ENCODE results near the gene OR6V1. TPM values are rescaled to one million over a fixed set of nuclear protein-coding genes. Genes with fewer than 3 reads are reported as not detected.

Gene OR6V1
- total RNA-seq, 1 donor from 2014 or later = not detected

DNA sequence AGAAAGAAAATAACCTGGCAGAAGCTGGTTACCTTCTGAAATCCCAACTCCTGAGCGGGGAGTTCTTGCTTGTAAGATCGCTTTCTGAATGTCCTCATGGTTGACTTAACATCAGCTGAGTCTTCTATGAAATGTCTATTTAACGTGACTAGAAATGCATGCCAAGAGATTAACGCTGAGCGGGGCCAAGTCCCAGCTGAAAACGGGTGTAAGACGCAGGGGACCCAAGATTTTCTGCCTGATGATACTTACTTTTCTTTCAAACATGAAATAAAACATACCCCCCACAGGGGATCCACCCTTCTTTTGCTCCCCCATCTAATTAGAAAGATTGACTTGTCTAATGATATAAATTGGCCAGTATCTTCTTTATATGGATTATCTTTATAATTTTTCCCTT lies 40.1 kb upstream of the OR6V1 start:
- no peak for TF ChIP-seq CTCF (IDR thresholded peaks at IDR 0.05; ENCODE audit: insufficient read depth, low read length, poor library complexity, severe bottlenecking)
- H3K36me3 ChIP-seq (ENCODE audit: control insufficient read depth, insufficient read depth, low read length) = no peaks in the 10 kb centered on the region

DNA sequence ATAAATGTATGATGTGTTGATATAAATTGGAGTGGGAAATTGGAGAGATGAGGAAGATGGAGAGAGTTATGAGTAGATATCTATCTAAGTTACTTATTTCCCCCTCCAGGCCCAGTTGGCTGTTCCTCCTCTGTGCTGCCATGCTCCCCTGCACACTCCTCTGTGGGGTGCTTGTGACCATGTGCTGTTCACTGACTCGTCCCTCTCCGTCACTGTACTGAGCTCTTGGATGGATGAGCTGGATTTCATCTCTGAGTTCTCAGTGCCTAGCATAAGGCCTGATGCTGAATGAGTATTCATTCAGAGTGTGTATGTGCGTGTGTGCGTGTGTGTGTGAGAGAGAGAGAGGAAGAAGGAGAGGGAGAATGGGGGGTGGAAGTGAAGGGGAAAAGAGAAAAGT lies 39.7 kb upstream of the OR6V1 start:
- H3K36me3 ChIP-seq (ENCODE audit: control insufficient read depth, insufficient read depth, low read length) = no peaks in the 10 kb centered on the region
- no peak for DNase-seq (ENCODE audit: low read depth)
- peaks cover 2% of the 10 kb centered on the region for H3K27me3 ChIP-seq (ENCODE audit: control insufficient read depth, insufficient read depth, low read length)
- no peak overlapping the region for H3K4me3 ChIP-seq (ENCODE audit: low read depth, low read length)
- no peak for TF ChIP-seq CTCF (IDR thresholded peaks at IDR 0.05; ENCODE audit: insufficient read depth, low read length, poor library complexity, severe bottlenecking)

More for the DNA sequence above, 40.1 kb upstream of the OR6V1 start:
- Histone ChIP-seq H3K27me3 (ENCODE audit: control insufficient read depth, insufficient read depth, low read length) (peaks cover 2% of the 10 kb centered on the region), H3K4me3 (ENCODE audit: low read depth, low read length) (no peak overlapping the region)
- no peak for DNase-seq (ENCODE audit: low read depth)

DNA sequence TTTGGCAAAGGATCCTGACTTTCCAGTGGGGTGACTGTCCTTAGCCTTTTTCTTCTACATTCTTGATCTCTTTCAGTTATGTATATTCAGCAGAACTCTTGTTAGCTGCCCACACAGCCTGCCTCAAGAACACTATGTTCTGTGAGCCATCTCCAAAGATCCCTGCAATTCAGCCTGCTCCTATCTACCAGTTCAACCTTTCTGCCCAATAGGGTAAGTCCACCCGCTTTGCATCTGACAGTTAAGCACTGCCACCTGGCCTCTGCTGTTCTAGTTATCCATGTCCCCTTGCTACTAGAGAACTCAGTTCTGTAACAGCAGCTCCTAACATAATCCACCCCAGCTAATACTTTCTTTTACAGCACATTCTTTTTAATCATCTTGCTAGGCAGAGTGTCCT lies 38.7 kb upstream of the OR6V1 start:
- Histone ChIP-seq H3K27me3 (ENCODE audit: control insufficient read depth, insufficient read depth, low read length) (no peaks in the 10 kb centered on the region), H3K4me3 (ENCODE audit: low read depth, low read length) (no peak overlapping the region), H3K36me3 (ENCODE audit: control insufficient read depth, insufficient read depth, low read length) (no peaks in the 10 kb centered on the region)
- no peak for DNase-seq (ENCODE audit: low read depth)
- TF ChIP-seq CTCF (IDR thresholded peaks at IDR 0.05; ENCODE audit: insufficient read depth, low read length, poor library complexity, severe bottlenecking) = no peak

DNA sequence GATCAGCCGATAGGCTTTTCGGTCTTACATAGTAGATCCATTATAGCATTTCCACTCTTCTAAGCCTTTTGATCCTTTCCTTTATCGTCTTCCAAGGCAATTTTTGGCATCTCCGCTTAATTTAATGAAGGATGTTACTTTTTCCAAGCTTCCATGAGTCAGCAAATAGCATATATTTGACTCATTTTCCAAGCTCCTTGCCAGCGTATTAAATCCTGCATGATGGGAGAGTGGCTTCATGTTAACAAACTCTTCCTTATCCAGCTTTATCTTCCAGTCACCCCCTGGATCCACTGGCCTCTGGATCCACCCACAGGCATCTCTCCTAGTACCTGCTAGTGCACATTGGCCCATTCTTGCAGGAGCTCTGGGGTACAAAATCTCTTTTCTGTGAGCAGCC lies 38.2 kb upstream of the OR6V1 start:
- Histone ChIP-seq H3K36me3 (ENCODE audit: control insufficient read depth, insufficient read depth, low read length) (no peaks in the 10 kb centered on the region), H3K4me3 (ENCODE audit: low read depth, low read length) (no peak overlapping the region), H3K27me3 (ENCODE audit: control insufficient read depth, insufficient read depth, low read length) (no peaks in the 10 kb centered on the region)
- no peak for DNase-seq (ENCODE audit: low read depth)
- TF ChIP-seq CTCF (IDR thresholded peaks at IDR 0.05; ENCODE audit: insufficient read depth, low read length, poor library complexity, severe bottlenecking) = no peak

- H3K27me3 ChIP-seq (ENCODE audit: control insufficient read depth, insufficient read depth, low read length) = no peaks in the 10 kb centered on the region
- no peaks in the 10 kb centered on the region for H3K36me3 ChIP-seq (ENCODE audit: control insufficient read depth, insufficient read depth, low read length)
- DNase-seq (ENCODE audit: low read depth) = no peak
- TF ChIP-seq CTCF (IDR thresholded peaks at IDR 0.05; ENCODE audit: insufficient read depth, low read length, poor library complexity, severe bottlenecking) = no peak
- H3K4me3 ChIP-seq (ENCODE audit: low read depth, low read length) = no peak overlapping the region
Measured at GRCh38 chr7:143015084-143015483, 37.1 kb upstream of the OR6V1 start.

DNA sequence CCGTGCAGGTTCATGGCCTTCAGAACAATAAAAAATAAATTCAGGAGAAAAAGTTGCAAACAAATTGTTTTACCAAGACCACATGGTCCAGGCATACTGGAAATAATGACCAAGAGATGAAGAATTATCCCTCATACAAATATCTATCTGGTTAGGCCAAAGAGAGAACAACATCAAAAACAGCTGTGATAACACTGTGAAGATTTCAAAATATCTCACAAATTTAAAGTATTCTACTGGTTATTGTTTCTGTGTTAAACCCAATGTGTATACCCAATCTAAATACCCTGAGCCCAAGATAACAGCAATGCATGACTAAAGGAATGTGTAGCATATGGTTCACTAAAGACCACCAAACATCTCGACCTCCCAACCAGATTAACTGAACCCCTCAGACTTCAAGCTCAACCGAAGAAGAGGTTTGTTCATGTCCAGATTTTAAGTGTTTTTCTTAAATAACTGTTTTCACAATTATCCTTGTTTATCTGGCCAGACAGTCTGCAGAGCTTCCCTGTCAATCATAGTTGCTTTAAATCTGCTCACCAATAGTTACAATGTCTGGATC lies 36.1 kb upstream of the OR6V1 start:
- H3K4me3 ChIP-seq (ENCODE audit: low read depth, low read length) = no peak overlapping the region
- no peak for DNase-seq (ENCODE audit: low read depth)
- no peaks in the 10 kb centered on the region for H3K27me3 ChIP-seq (ENCODE audit: control insufficient read depth, insufficient read depth, low read length)
- H3K36me3 ChIP-seq (ENCODE audit: control insufficient read depth, insufficient read depth, low read length) = no peaks in the 10 kb centered on the region
- TF ChIP-seq CTCF (IDR thresholded peaks at IDR 0.05; ENCODE audit: insufficient read depth, low read length, poor library complexity, severe bottlenecking) = no peak
